Endothelial cell (in vitro differentiated cells): ENCODE measurements around the gene TFG. TPM values are rescaled to one million over a fixed set of nuclear protein-coding genes. Genes with fewer than 3 reads are reported as not detected.

Experiments
- DNase-seq: peaks from one replicate; pipeline ENCODE4 v3.0.0; 2021; ENCODE audit warnings: low spot score
- H3K27ac Mint-ChIP-seq: one replicate; pipeline ENCODE4 v1.8.0; 2021; ENCODE audit warnings: mixed read lengths, inconsistent platforms; ENCODE audit not compliant: unreplicated experiment
- H3K27me3 Mint-ChIP-seq: one replicate; pipeline ENCODE4 v1.8.0; 2021; ENCODE audit warnings: mild to moderate bottlenecking, moderate library complexity, mixed read lengths, inconsistent platforms; ENCODE audit not compliant: unreplicated experiment
- H3K36me3 Mint-ChIP-seq: one replicate; pipeline ENCODE4 v1.8.0; 2021; ENCODE audit warnings: mild to moderate bottlenecking, low read depth, mixed read lengths, inconsistent platforms; ENCODE audit not compliant: unreplicated experiment
- H3K4me1 Mint-ChIP-seq: one replicate; pipeline ENCODE4 v1.8.0; 2021; ENCODE audit warnings: mild to moderate bottlenecking, mixed read lengths, inconsistent platforms; ENCODE audit not compliant: unreplicated experiment
- H3K4me3 Mint-ChIP-seq: one replicate; pipeline ENCODE4 v1.8.0; 2021; ENCODE audit warnings: mild to moderate bottlenecking, mixed read lengths, inconsistent platforms; ENCODE audit not compliant: unreplicated experiment
- H3K9me3 Mint-ChIP-seq: one replicate; pipeline ENCODE4 v1.8.0; 2021; ENCODE audit warnings: mixed read lengths, inconsistent platforms; ENCODE audit not compliant: unreplicated experiment
- CTCF ChIP-seq: fragments of 200-600 bp; sonication (generic); IDR thresholded peaks from one replicate; pipeline ENCODE4 v1.5.0; 2021; ENCODE audit warnings: antibody characterized with exemption; ENCODE audit not compliant: unreplicated experiment
- total RNA-seq: library from RNA; stranded (reverse); fragmentation: NEBNext Ultra II Directional; extraction: Animal tissue kit (Norgen Biotek cat#: 25700); gene quantifications from one replicate; pipeline ENCODE4 v1.2.1, GENCODE V29; 2021; ENCODE audit not compliant: unreplicated experiment

The TFG gene
- total RNA-seq, 1 donor from 2014 or later: 74.7 TPM

GRCh38 chr3:100779480-100779879 lies 70.2 kb downstream of the TFG start:
- Mint-ChIP-seq H3K4me3 (no peak overlapping the region), H3K27ac (no peak overlapping the region), H3K36me3 (no peaks in the 10 kb centered on the region), H3K4me1 (no peaks in the 10 kb centered on the region), H3K27me3 (peaks cover 4% of the 10 kb centered on the region), H3K9me3 (no peaks in the 10 kb centered on the region)
- no peak for DNase-seq
- no peak for TF ChIP-seq CTCF

GRCh38 chr3:100780071-100780622 lies 70.9 kb downstream of the TFG start:
- Mint-ChIP-seq H3K4me1 (no peaks in the 10 kb centered on the region), H3K36me3 (no peaks in the 10 kb centered on the region), H3K27ac (no peak overlapping the region), H3K9me3 (no peaks in the 10 kb centered on the region), H3K4me3 (no peak overlapping the region), H3K27me3 (peaks cover 4% of the 10 kb centered on the region)
- DNase-seq: no peak
- no peak for TF ChIP-seq CTCF

GRCh38 chr3:100781301-100781700 lies 72.0 kb downstream of the TFG start:
- Mint-ChIP-seq H3K27ac (no peak overlapping the region), H3K4me1 (no peaks in the 10 kb centered on the region), H3K36me3 (no peaks in the 10 kb centered on the region), H3K4me3 (no peak overlapping the region), H3K27me3 (no peaks in the 10 kb centered on the region), H3K9me3 (no peaks in the 10 kb centered on the region)
- no peak for DNase-seq
- no peak for TF ChIP-seq CTCF

GRCh38 chr3:100782348-100782747 lies 73.1 kb downstream of the TFG start:
- no peaks in the 10 kb centered on the region for H3K27me3 Mint-ChIP-seq
- H3K4me3 Mint-ChIP-seq: no peak overlapping the region
- DNase-seq: no peak
- H3K9me3 Mint-ChIP-seq: no peaks in the 10 kb centered on the region
- no peak for TF ChIP-seq CTCF
- H3K27ac Mint-ChIP-seq: no peak overlapping the region
- H3K4me1 Mint-ChIP-seq: no peaks in the 10 kb centered on the region
- no peaks in the 10 kb centered on the region for H3K36me3 Mint-ChIP-seq

- H3K27ac Mint-ChIP-seq: no peak overlapping the region
- no peaks in the 10 kb centered on the region for H3K4me1 Mint-ChIP-seq
- no peak overlapping the region for H3K4me3 Mint-ChIP-seq
- no peak for DNase-seq
- no peak for TF ChIP-seq CTCF
- no peaks in the 10 kb centered on the region for H3K36me3 Mint-ChIP-seq
- H3K9me3 Mint-ChIP-seq: no peaks in the 10 kb centered on the region
- no peaks in the 10 kb centered on the region for H3K27me3 Mint-ChIP-seq
Measured at GRCh38 chr3:100782906-100783305, 73.6 kb downstream of the TFG start.
